Stimulated activated CD4-positive, alpha-beta T cell treated with anti-CD3 and anti-CD28 coated beads, Interleukin-12 subunit alpha, Interleukin-12 subunit beta, amount 100 ng/mL, for 4 hours (primary cell): Measurements from ENCODE around the gene ALDH1A3.

Experiments used
- DNase-seq: peaks from one replicate; pipeline ENCODE4 v3.0.0-alpha.2; 2020

The ALDH1A3 gene

DNA sequence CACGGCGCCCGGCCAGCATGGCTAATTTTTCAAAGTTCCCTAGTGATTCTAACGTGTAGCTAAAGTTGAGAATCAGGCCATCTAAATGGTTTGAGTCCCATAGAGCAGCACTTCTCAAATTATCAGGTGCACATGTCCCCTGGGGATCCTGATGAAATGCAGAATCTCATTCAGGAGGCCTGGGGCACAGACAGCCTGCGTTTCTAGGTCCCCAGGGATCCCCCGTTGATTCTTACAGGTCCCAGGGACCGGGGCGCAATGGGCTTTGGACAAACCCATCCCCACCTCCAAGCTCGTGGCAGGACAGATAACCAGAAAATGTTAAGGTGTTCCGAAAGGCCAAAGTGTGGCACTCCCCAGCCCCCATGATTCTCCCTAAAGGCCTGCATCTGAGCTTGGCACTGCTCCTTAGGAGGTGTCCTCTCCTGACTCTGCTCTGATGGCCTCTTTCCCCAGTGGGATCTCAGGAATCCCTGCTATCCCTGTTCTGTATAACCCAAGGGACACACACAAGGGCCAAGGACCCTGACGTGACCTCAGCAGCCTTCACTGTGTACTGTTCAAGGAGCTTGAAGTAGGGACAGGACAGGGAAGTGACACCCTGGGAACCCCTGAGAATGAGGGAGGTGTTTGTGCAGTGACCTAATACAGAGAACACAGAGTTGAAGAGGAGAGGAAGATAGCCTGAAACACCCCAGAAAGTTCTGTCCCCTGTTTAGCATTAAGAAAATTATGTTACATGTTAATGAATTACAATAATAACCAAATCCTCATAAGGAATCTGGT is 47.5 kb downstream of the ALDH1A3 start:
- no peak for DNase-seq

DNA sequence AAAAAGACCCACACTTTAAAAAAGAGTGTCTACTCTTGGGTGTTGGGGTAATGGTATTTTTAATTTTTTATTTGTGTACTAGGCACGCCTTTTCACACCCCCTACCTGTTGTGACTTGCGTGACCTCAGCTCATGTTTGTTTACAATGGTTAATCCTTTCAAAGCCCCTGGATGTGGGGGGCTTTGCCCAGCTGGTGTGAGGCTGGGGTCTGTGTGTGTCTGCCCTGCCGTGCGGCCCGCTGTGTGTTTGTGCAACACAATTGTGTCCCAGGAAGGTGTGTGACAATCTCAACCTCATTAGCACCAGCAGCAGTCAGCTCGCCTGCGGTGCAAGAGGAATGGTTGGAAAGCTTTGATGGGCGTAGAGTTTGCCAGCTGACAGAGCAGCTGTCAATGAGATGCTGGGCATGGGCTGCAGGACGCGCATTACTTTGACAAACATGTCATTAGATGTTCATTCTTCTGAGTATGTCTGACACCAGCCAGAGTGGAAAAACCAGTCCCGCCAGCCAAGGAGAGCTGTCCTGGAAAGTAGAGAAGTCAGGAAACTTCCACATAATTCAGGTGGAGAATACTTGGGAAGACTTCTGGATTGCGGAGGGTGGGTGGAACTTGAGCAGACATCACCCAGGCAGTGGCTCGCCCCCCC is 49.1 kb downstream of the ALDH1A3 start:
- DNase-seq, result no peak

GRCh38 chr15:100929641-100930042 is 50.0 kb downstream of the ALDH1A3 start:
- no peak for DNase-seq

- DNase-seq, result no peak
These were observed 50.7 kb downstream of the ALDH1A3 start for GRCh38 chr15:100930306-100930848.

GRCh38 chr15:100931143-100931890 is 51.7 kb downstream of the ALDH1A3 start:
- no peak for DNase-seq

DNA sequence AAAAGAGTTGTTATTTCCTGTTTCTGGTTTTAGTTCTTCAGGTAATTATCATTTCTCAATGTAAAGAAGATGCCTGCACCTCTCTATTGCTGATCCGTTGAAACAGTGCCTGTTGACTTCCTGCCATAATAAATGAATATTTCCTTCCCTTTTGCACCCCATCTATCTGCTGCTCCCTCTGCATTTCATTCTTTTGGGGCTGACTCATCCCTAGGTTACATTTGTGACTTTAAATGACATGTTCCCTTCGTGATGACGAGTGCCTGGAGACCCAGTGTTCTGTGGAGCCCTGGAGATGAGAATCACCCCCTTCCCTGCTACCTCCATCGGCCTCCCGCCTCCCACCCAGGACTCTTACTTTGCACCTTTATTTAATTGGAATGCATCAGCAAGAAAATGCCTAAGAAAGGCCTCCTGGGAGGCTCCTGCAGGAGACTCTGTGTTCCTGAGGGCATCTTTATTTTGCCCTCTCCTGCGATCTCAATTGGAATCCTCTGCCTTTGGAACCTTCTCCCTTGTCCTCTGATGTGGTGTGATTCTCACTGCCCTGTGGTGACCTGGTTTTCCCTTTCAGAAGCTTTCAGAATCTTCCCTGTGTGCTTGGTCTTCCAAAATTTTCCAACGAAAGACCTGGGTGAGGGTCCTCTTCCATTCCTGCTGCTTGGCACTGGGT is 53.2 kb downstream of the ALDH1A3 start:
- no peak for DNase-seq

- no peak for DNase-seq
These were observed 54.5 kb downstream of the ALDH1A3 start for GRCh38 chr15:100934166-100934565.

GRCh38 chr15:100934726-100935125 is 55.1 kb downstream of the ALDH1A3 start:
- no peak for DNase-seq

DNA sequence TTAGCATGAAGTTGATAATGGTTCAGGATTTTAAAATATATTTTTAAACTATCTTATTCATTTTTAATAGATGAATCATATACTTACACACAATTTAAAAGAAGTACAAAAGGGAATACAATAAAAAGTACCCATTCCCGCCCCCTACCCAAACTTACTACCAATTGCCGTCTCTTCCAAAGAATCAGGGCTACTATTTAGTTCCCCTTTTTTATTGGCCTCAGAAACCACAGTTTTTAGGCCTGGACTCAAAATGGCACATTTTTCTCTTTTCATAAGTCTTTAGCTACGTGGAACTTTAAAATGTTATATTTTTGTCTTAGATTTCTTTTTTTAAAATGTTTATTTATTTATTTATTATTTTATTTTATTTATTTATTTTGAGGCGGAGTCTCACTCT is 57.5 kb downstream of the ALDH1A3 start:
- DNase-seq, result no peak

- no peak for DNase-seq
These were observed 60.2 kb downstream of the ALDH1A3 start for GRCh38 chr15:100939791-100940190.

GRCh38 chr15:100940767-100941379 is 61.2 kb downstream of the ALDH1A3 start:
- DNase-seq, result no peak

DNA sequence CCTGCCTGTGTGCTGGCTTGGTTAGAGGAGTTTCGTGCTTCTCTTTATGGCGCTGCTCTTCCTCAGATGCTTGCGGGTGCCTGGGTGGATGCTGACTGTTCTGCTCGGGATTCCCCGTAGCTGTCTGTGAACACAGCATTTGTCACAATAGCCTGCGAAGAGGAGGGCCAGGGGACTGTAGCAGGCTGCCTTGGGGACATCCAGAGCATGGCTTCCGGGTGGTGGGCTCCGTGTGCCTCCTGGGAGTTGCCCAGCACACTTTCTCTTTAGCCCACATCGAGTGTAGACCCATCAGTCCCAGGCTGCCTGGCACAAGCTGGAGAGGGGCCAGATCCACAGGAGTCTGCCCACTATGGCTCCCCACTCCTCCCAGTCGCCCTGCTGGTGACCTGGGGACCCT is 61.9 kb downstream of the ALDH1A3 start:
- no peak for DNase-seq

- no peak for DNase-seq
These were observed 63.2 kb downstream of the ALDH1A3 start for GRCh38 chr15:100942656-100943425.

DNA sequence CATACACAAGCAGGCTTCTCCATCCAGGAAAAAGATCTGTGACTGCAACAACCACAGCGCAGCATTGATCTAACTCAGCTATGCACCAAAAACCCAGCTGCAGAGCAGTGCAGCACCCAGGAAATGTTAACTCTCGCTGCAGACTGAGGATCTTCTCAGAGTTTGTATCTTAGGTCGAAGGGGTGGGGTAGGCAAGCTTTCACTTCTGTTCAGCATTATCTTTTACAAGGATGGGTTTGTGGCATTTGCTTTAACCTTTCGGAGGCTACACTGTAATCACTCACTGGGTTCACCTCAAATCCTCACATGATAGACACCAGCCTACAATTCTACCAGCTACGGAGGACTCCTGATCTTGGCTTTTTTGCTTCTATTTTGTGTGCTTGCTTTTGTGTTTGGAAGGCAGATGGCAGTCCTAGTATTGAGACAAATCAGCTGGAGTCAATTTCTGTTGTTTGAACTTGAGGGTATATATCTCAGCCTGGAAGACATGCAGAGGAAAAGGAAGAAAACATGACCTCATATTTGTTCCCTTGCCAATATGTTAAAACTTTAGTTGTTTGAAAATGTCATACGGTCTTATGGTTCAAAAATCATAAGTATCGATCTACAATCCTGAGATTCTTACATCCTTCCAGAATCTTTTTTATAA is 64.7 kb downstream of the ALDH1A3 start:
- no peak for DNase-seq

DNA sequence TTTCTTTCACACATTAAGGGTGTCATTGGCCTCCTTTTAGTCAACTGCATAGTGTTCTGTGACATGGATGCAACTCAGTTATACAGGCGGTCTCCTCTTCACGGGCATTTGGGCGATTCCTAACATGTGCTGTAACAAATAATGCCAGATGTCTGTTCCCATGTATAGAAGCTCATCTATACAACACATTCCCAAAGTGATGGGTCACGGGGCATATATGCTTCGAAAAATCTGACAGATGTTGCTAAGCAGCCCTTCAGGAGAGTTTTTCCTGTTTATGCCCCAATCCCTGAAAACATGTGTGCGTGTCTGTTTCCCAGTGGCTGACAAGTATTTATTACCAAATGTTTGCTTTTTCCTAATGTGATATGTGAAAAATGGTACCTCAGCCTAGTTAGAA is 65.4 kb downstream of the ALDH1A3 start:
- no peak for DNase-seq

- DNase-seq, result no peak
These were observed 68.3 kb downstream of the ALDH1A3 start for GRCh38 chr15:100947760-100948429.

- no peak for DNase-seq
These were observed 68.8 kb downstream of the ALDH1A3 start for GRCh38 chr15:100948430-100948762.

DNA sequence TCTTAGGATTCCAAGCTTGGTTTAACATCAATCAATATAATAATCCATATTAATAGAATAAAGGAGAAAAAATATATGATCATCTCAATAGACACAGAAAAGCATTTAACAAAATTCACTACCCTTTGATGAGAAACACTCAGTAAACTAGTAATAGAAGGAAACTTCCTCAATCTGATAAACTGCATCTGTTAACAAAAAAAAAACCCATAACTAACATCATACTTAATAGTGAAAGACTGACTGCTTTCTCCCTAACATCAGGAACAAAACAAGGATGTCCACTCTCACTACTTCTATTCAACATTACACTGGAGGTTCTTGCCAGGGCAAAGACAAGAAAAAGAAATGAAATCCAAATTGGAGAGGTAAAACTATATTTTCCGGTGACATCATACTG is 70.1 kb downstream of the ALDH1A3 start:
- no peak for DNase-seq

- DNase-seq, result no peak
These were observed 72.3 kb downstream of the ALDH1A3 start for GRCh38 chr15:100951965-100952364.

GRCh38 chr15:100952566-100952965 is 72.9 kb downstream of the ALDH1A3 start:
- DNase-seq, result no peak
